ENCODE results near the gene HES6.

HES6 gene

DNA sequence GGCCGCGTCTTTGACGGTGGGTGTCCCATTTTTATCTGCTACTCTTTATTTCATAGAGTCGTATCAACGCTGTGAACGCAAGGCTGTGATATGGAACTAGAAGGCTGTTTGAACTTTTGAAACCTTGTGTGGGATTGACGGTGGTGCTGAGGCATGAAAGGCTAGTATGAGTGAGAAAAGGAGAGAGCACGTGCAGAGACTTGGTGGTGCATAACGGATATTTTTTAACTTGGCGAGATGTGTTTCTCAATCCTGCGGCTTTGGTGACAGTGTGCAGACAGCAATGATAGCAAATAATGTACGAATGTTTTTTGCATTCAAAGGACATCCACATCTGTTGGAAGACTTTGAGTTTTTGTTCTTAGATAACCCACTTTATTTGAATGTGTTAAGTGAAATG, 6.2 kb downstream of the HES6 start:
- DNase-seq (ENCODE audit: low read depth): no peak

DNA sequence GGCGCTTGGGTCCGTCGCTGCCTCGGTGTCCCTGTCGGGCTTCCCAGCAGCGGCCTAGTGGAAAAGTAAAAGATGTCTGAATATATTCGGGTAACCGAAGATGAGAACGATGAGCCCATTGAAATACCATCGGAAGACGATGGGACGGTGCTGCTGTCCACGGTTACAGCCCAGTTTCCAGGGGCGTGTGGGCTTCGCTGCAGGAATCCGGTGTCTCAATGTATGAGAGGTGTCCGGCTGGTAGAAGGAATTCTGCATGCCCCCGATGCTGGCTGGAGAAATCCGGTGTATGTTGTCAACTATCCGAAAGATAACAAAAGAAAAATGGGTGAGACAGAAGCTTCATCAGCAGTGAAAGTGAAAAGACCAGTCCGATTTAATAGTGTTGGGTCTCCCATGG, 8.0 kb downstream of the HES6 start:
- DNase-seq (ENCODE audit: low read depth): no peak

DNA sequence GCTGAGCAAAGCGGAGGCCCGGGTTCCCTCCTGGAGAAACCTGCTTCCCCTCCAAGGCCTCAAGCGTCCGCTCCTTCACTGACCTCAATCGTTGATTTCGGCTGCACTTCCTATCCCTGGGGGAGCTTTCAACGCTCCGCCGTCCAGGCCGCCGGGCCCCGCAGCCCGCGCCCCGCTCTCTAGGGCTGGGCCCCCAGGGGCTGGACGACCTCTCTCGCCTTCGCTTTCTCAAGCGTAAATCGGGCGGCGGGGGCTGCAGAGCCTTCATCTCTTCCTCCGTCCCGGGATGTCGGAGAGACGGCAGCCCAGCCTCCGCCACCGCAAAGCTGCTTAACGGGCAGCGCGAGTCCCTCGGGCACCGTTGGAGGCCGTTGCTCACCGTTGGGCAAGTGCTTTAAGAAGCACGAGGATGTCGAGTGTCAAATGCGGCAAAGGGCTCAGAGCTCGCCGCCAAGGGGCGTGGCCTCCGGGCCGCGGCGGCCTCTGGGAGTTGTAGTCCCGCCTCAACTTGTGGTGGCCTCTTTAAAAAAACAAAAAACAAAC, 8.5 kb downstream of the HES6 start:
- peak; percentile 19 for DNase-seq (ENCODE audit: low read depth)

DNA sequence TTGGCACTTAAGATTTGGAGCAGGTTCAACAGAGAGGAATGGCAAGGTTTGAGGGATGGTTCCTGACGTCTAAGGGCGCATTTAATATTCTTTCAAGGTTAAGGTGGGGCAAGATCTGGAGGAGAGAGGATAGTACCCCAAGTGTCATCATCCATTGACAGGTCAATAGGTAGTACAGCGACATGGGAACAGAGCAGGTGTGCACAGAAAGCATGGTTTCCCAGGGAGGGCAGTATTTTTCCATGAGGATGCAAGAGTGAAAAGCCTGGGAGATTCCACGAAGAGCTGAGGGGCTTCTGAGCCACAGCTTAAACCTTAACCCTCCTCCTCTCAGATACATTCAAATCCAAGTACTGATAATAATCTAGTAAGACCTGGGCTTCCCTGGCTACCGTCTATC, 9.1 kb downstream of the HES6 start:
- no peak for DNase-seq (ENCODE audit: low read depth)

DNA sequence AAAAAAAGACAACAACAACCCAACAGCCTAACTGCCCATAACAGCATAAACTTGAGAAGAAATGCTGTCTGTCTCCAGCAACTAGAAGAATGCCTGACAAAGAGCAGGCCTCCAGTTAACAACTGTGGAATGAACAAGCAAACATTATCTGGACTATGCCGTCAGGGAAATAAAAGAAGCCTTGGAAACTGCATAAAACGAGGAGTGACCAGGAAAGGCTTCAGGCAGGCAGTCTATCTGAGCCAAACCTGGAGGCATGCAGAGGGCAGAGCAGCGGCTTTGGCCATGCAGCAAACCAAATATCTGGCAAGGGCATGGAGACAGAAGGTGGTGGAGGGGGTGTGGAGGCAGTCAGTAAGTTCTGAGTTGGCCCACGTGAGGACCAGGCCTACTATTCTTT, 11.1 kb downstream of the HES6 start:
- DNase-seq (ENCODE audit: low read depth): no peak

DNA sequence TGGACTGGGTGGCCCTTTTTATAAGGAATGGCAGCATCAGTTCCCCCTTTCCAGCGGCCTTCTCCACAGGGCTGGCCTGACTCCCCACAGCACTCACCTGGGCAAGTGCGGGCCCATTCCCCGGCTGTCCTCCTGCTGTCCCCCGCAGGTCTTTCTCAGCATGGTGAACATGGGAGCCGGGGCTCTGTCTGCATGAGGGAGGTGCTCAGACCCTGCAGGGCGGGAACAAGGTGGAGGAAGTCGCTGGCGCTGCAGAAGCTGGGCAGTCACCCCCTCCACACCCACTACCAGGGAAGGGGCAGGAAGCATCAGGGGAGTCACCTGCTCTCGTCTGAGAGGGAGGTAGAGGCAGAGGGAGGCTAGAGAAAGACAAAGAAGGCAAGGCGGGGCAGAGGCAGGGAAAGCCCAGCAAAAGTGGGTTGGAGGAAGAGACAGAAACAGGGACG, 12.2 kb downstream of the HES6 start:
- DNase-seq (ENCODE audit: low read depth): no peak

DNA sequence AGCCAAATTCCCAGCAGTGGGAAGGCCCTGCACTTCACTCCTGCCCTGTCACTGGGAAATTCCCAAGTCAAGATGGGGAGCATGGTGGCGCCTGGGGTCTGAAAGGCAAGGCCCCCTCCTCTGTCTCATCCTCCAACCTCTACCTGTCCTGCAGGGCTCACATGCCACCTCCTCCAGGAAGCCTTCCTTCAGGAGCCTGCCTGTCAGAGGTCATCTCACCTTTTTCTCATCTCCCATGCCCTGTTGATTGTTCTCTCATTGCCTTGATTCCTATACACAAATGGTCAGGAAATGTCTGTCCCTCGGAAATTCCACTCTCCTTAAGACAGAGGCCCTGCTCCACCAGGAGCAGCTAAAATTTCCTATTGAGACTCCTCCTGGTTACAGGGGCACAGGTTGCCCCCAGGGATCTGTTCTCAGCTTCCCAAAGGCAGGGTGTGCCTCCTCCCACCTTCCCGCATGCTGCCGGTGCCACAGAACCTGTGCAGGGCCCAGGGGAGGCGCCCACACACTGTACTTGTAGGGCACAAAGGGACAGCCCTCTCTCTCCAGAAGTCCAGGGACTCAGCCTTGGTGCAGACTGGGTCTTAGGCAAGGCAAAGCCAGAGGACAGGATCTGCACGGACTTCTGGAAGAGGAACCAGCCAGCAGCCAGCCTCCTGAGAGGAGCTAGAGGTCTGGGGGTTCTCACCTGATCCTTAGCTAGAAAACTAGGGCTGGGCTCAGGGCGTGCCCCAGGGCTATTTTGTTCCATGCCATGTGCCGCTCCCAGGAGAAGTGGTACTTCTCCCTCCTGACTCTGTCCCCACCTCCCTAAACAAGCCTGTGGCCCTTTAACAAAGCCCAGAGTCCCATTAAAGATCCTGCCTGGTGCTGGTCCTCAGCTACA, 12.9 kb downstream of the HES6 start:
- no peak for DNase-seq (ENCODE audit: low read depth)

DNA sequence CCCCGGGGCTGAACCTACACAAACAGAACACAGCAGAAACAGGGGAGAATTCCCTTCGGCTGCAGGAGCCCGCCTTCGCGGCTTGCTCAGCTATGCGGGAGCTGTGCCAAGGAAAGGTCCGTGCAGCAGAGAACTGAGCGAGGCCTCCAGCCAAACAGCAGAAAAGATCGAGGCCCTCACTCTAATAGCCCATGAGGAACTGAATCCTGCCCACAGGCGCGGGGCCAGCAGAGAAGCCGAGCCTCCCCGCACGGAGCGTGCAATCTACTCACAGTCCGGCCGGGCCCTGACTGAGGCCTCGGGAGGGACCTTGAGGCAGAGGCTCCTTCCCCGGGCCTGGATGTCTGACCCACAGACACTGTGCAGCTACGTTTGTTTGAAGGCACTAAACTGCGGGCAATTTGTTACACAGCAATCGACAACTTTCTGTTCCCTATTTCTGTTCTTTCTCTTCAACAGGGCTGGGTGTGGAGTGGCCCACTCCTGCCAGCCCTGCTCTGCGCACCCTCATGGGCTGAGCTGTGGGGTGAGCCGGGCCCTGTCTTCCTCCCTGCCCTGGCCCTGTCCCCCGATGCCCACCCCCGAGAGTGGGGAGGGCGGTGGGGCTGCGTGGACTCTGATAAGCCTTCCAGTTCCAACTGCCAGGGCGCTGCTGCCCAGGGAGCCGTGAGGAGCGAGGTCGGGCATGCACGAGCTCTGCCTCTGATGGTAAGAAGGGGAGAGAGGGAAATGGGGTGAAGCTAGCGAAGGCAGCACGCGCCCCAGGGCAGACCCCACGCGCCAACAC, 13.7 kb downstream of the HES6 start:
- DNase-seq (ENCODE audit: low read depth): no peak

DNA sequence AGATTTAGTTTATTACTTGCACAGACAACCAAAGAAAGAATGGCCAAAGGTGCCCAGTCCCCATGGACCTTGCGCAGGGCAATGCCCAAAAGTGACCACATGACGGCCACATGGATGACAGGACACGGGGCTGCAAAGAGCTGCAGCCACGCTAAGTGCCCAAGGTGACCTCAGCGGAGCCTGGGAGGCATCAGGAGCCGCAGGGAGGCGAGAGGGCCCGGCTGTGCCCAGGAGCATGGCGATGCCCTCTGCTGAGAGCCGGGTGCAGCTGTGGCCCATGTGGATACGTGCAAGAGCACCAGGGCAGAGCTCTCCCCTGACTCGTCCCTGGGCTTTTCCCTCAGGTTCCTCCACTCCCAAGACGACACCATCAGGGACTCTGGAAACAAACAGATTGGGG, 14.7 kb downstream of the HES6 start:
- no peak for DNase-seq (ENCODE audit: low read depth)

DNA sequence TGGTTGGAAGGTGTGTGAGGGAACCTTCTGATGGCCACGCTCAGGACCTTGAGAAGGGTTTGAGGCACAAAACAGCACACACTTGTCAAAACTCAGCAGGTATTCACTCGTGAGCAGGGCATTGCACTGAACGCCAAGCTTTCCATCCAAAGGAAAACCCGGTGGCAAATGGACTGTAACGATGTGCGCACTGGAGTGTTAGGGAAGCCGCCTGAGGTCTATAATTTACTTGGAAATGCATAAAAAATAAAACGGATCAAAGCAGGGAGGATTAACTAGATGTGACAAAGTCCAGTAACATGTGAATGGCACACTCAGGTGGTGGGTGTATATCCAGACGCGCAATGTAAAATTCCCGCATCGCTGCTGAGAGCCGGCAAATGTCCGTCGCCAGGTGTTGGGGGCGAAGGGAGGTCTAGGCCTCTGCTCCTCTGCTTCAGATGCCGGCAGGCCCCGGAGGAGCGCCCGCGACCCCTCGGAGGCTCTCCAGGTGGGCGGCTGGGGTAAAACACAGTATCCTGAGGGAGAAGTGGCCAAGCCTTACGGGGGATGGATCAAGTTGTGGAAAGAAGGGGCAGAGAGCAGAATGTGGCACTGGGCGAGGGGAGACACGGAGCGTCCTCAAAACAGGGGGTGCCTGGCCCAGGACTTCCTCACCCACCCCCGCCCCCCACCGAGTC, 15.3 kb downstream of the HES6 start:
- DNase-seq (ENCODE audit: low read depth): no peak

DNA sequence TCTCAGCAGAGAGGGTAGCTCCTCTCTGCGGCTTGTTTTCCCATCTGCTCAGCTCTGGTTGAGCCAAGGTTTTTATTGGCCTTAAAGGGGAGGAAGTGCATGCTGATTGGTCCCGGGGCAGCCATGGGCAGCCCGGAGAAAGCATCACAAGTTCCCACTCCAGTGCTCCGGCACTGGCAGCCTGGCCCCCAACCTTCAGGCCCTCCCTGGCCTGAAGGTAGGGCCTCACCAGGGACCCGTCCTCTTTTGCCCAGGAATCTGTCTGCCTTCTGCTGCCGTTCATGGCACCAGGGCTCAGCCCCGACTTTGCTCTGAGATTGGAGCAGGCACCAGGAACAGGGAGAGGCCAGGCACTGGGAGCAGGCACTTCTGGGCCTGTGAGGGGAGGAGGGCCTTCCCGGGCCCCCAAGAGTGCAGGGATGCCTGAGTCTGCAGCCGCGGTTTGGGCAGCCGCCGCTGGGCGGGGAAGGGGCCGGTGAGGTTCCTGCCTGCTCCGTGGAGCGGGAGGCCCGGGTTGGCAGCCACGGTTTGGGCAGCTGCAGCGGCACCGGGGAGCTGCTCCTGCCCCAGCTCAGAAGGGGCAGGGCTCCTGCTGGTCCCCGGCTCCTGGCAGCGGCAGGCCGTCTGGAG, 18.8 kb downstream of the HES6 start:
- DNase-seq (ENCODE audit: low read depth): no peak

DNA sequence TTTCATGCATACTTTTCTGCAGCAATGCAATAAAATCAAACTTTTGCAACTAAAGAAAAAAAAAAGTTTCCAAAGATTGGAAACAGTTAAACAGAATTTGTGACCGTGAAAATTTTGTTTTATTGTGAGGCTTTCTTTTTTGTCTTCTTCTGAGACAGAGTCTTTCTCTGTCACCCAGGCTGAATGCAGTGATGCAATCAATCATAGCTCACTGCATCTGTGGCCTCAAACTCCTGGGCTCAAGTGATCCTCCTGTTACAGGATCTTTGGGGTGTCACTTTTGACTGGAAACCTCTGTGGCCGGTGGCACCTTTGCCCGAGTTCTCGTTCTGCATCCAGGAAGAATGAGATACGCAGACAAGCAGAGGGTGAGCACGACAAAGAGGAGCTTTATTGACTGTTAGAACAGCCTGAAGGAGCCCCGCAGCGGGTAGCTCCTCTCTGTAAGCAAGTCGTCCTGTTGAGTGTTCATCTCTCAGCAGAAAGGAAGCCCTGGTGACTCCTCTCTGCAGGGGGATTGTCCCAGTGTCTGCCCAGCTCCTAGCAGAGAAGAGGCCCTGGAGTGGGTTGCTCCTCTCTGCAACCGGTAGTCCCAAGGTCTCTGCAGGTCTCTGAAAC, 19.5 kb downstream of the HES6 start:
- no peak for DNase-seq (ENCODE audit: low read depth)

DNA sequence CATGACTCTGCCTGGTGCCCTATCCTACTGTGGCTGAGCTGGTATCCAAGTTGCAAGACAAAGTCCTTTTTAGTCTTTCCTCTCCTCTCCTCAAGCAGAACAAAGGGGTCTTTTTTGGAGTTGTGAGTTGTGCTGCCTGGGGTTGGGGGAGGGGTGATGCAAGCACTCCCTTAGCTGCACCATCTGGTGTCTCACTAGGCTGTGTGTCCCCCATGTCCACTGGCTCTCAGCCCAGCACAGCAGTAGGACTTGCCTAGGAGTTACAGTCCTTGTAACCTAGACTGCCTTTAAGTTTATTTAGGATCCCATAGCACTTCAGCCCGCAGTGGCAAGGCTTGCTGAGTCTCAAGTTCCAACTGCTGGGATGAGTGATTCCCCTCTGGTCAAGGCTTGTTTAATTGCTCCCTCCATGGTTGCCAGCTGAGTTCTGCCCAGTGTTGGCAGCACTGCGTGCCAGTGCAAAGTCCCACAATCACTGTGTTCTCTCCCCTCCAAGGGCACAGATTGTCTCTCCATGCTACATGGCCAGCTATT, 23.1 kb downstream of the HES6 start:
- no peak for DNase-seq (ENCODE audit: low read depth)

DNA sequence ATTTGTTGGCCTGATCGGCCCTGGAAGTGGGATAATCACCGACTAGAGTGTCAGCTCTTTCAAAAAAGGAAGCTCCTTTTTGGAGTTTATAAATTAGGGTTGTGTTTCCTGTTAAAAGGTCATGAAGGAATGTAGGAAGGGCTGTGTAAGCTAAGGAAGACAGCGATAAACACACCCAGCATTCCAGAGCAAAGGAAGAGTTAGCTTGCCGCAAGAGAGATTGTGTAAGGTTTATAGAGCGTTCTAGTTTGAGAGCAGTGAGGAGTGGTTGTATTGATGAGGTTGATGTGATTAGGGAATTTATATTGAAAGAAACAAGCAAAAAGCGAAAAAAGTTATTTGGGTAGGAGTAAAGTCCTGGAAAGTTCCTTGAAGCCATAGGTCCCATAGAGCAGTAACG, 32.8 kb downstream of the HES6 start:
- DNase-seq (ENCODE audit: low read depth): no peak

DNA sequence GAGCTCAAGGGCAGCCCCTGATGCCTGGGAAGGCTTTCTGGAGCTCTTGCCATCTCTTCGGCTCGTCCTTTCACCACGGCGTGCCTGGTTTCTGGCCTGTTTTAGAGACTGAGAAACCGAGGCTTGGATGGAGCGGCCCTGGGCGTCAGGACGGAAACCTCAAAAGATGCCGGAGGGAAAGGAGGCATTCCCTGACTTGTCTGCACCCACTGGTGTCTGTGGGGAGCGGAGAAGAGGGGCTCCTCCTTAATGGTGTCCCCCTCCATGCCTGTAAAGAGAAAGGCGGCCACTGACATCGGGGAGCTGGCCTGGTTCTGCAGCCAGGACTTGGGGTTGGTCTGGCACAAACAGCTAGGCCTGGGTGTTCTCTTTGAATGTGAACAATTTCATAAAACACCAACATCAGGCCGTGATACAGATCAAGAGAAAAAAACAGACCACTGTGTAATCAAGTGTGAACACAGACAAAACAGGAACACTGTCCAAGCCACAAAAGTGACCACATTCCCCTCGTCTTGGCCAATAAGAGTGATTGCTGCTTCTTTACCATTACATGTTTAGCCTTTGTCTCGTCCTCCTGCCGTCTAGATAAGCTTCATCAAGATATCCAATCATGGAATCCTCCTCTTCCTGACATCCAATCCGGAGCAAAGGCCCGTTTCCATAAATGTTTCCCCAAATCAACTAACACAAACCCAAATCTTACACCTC, 35.7 kb downstream of the HES6 start:
- DNase-seq (ENCODE audit: low read depth): no peak

DNA sequence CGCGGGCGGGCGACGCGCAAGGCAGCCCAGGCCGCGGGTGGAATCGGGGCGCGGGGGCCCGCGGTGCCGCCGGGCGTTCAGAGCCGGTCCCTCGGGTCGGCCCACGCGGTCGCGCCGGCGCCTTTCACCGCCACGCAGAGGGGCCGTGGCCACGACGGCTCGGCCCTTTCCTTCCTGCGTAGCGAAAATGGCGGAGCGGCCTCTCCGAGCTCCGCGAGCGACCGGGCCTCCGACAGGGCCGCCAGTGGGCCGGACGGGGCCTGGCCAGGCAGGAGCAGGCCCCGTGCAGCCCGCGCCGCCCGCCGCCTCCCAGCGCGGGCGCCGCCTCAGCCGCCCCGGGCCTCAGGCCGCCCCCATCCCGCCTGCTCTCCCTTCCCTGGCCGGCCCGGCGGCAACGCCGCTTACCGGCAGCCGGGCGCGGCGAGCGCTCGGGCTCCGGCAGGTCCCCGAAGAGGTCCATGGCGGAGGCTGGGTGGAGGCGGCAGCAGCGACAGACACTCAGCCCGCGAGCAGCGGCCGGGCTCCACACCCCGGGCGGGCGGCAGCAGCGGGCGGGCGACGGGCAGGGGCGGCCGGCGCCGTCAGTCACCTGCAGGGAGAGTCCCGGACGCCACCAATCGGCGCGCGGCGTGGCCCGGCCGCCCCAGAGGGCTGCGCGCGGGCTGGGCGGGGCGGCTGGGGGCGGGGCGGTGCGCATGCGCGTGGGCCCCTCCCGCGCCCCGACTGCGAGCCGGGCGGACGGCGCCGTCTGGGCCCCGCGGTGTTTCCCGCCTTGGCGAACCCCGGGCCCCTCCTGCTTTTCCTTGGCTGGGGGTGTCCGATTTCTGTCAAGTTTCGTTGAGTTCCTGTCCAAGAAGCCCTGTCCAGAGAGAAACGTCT, 36.5 kb downstream of the HES6 start, which contains the start of gene ILKAP:
TSS of gene ILKAP (minus strand) at position 602 of the 879 bp plus-strand sequence. CDS start at position 460, 142 bp downstream.
- peak; percentile 73 for DNase-seq (ENCODE audit: low read depth)

DNA sequence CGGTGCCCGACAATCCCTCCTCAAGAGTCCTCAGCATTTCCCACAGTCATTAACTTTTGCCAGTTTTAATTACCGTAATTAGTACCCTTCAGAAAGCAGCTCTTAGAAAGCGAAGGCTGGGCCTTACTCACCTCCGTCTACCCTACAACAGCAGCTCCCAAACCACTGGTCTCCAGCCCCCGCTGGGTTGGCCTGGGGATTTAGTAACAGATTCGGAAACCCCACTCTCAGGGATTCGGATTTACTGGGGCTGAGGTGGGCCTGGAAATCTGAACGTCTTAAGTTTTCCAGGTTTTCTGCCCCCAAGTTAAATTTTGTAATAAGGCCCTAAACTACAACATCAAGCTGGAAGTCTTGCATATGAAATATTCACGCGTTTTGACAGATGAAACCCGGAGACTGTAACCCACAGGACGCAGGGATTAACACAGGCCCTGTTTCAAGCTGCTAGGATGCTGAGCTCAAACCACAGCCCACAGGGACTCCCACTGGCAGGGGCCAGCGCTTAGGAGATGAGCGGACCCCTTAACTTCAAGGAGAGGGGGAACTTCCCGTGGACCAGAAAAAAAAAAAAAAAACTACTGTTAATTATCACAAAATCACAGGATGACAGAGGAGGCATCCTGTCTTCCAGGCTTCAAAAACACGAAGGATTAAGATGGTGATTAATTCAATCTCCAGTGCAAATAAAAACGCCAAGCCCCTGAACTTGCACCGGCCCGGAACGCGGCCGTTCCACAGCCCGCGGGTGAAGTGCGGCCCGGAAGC, 37.3 kb downstream of the HES6 start:
- DNase-seq (ENCODE audit: low read depth): peak; percentile 4

DNA sequence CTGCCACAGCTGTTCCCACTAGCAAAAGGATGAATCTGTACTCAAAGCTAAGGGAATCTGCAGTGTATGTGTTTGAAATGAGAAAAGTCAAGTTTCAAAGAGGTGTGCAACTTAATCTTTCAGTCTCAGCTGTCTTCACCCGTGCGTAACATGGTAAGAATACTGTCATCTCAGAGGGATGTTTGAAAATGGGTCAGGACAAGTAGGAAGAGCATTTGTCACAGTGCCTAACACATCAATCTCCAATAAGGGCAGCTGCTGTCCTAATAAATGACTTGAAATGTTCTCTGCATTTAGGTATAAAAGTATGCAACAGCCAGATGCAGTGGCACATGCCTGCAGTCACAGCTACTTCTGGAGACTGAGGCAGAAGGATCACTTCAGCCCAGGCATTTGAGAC, 49.4 kb downstream of the HES6 start:
- DNase-seq (ENCODE audit: low read depth): no peak

Data from stromal cell of bone marrow (primary cell).